H1 (cell line): Measurements from ENCODE around the gene GIGYF2. TPM values are rescaled to one million over a fixed set of nuclear protein-coding genes. Genes with fewer than 3 reads are reported as not detected.
"Not testable (repeated sequence)": the region's sequence is repeated elsewhere in the genome, so short reads cannot be mapped to it uniquely, and the experiment has no call there.

Experiments used
- CTCF ChIA-PET: fragments of 300-600 bp; sonication (Branson Sonifier 250); formaldehyde crosslinking; loops from one replicate; lab custom pipeline; 2021; ENCODE audit not compliant: partially characterized antibody; lab: Charles Lee
- POLR2A ChIA-PET: fragments of 300-600 bp; sonication (Branson Sonifier 250); formaldehyde crosslinking; loops from one replicate; lab custom pipeline; 2021; ENCODE audit warnings: inconsistent platforms; ENCODE audit not compliant: partially characterized antibody; lab: Charles Lee
- DNase-seq, 2 experiments: peaks; one replicate each; pipeline versions ENCODE4 v3.0.0 to v3.0.0-alpha.2; 2010 to 2022; ENCODE audit warnings: low spot score in 2 of 2, low read depth in 1 of 2, mixed read lengths in 1 of 2
- FAIRE-seq: peaks from 2 replicates; lab custom pipeline; 2011; peaks lifted over from hg19 to GRCh38; lab: Jason Lieb, UNC
- H2AFZ ChIP-seq: 2 replicates; pipeline ENCODE4 v1.8.1; 2012; ENCODE audit warnings: low read length, inconsistent platforms
- H2AK5ac ChIP-seq: 2 replicates; pipeline ENCODE4 v1.6.1; 2013; ENCODE audit warnings: low read depth, low read length
- H2BK120ac ChIP-seq: replicated peaks from 2 replicates; pipeline ENCODE3; 2013; ENCODE audit warnings: low read depth, low read length, inconsistent platforms
- H2BK12ac ChIP-seq: 2 replicates; pipeline ENCODE4 v1.6.1; 2013; ENCODE audit warnings: low read depth, low read length
- H2BK15ac ChIP-seq: 2 replicates; pipeline ENCODE4 v1.6.1; 2013; ENCODE audit warnings: low read length
- H2BK20ac ChIP-seq: 2 replicates; pipeline ENCODE4 v1.6.1; 2013; ENCODE audit warnings: low read length
- H2BK5ac ChIP-seq: 2 replicates; pipeline ENCODE4 v1.6.1; 2013; ENCODE audit warnings: low read depth, low read length
- H3K14ac ChIP-seq: 2 replicates; pipeline ENCODE4 v1.6.1; 2013; ENCODE audit warnings: inconsistent platforms; ENCODE audit not compliant: insufficient read length
- H3K18ac ChIP-seq: 2 replicates; pipeline ENCODE4 v1.6.1; 2013; ENCODE audit warnings: low read length; ENCODE audit errors: extremely low read depth
- H3K23ac ChIP-seq: 2 replicates; pipeline ENCODE4 v1.6.1; 2013; ENCODE audit warnings: inconsistent platforms; ENCODE audit not compliant: insufficient read length
- H3K23me2 ChIP-seq: 2 replicates; pipeline ENCODE4 v1.6.1; 2013; ENCODE audit warnings: low read depth, low read length
- H3K27ac ChIP-seq: 2 replicates; pipeline ENCODE4 v1.6.1; 2011; ENCODE audit warnings: low read depth, low read length, inconsistent platforms
- H3K27me3 ChIP-seq, 4 experiments: replicated peaks in 1 of 4; 1 replicate in 1 of 4; 2 replicates in 3 of 4; pipeline versions ENCODE4 v1.6.1 to v1.8.1; 2011 to 2013; ENCODE audit warnings: low read length in 3 of 4, mild to moderate bottlenecking in 3 of 4, inconsistent platforms in 2 of 4, mixed read lengths in 2 of 4, moderate library complexity in 1 of 4; ENCODE audit not compliant: control insufficient read depth in 3 of 4, insufficient read depth in 3 of 4; ENCODE audit errors: extremely low read depth in 1 of 4
- H3K36me3 ChIP-seq, 4 experiments: 2 replicates each; pipeline versions ENCODE4 v1.6.1 to v1.8.1; 2011 to 2013; ENCODE audit warnings: mild to moderate bottlenecking in 4 of 4, low read length in 3 of 4, moderate library complexity in 2 of 4, control low read depth in 1 of 4, inconsistent platforms in 1 of 4; ENCODE audit not compliant: insufficient read depth in 4 of 4, control insufficient read depth in 2 of 4
- H3K4ac ChIP-seq: replicated peaks from 2 replicates; pipeline ENCODE3; 2013; ENCODE audit warnings: low read length, low read depth, mixed read lengths, inconsistent platforms; ENCODE audit not compliant: insufficient read length
- H3K4me1 ChIP-seq, 4 experiments: replicated peaks in 1 of 4; 1 replicate in 1 of 4; 2 replicates in 3 of 4; pipeline versions ENCODE4 v1.6.1 to v1.8.1; 2011 to 2013; ENCODE audit warnings: low read length in 3 of 4, inconsistent platforms in 2 of 4, mixed read lengths in 1 of 4; ENCODE audit not compliant: insufficient read depth in 4 of 4, control insufficient read depth in 3 of 4
- H3K4me2 ChIP-seq, 2 experiments: 2 replicates each; pipeline versions ENCODE4 v1.6.1 to v1.8.1; 2011 to 2013; ENCODE audit warnings: low read depth in 2 of 2, low read length in 2 of 2, control low read depth in 1 of 2, inconsistent platforms in 1 of 2, mild to moderate bottlenecking in 1 of 2; ENCODE audit not compliant: insufficient read depth in 1 of 2
- H3K4me3 ChIP-seq, 4 experiments: fragments of 200-600, 300-600 bp in 1 of 4; sonication (generic), shearing (Covaris generic), sonication (Bioruptor Twin) in 1 of 4; 2 replicates each; pipeline versions ENCODE4 v1.5.1 to v1.8.1; 2011 to 2016; ENCODE audit warnings: low read length in 4 of 4, low read depth in 3 of 4, control low read depth in 2 of 4, inconsistent platforms in 2 of 4, mild to moderate bottlenecking in 2 of 4, mixed read lengths in 1 of 4, moderate library complexity in 1 of 4; ENCODE audit not compliant: insufficient read depth in 2 of 4; ENCODE audit errors: extremely low read depth in 1 of 4
- H3K56ac ChIP-seq: replicated peaks from 2 replicates; pipeline ENCODE3; 2013; ENCODE audit warnings: low read depth, mild to moderate bottlenecking, mixed read lengths, low read length, inconsistent platforms; ENCODE audit not compliant: insufficient read length
- H3K79me1 ChIP-seq: 2 replicates; pipeline ENCODE4 v1.6.1; 2013; ENCODE audit warnings: low read depth, low read length, control low read depth
- H3K79me2 ChIP-seq, 2 experiments: 2 replicates each; pipeline versions ENCODE4 v1.6.1 to v1.8.1; 2012 to 2013; ENCODE audit warnings: low read length in 2 of 2, mild to moderate bottlenecking in 2 of 2, inconsistent platforms in 1 of 2; ENCODE audit not compliant: insufficient read depth in 2 of 2, control insufficient read depth in 1 of 2
- H3K9ac ChIP-seq, 4 experiments: replicated peaks in 1 of 4; 1 replicate in 1 of 4; 2 replicates in 3 of 4; pipeline versions ENCODE4 v1.6.1 to v1.8.1; 2011 to 2013; ENCODE audit warnings: low read depth in 3 of 4, low read length in 3 of 4, control low read depth in 2 of 4, mild to moderate bottlenecking in 2 of 4, moderate library complexity in 2 of 4, inconsistent platforms in 1 of 4; ENCODE audit errors: extremely low read depth in 1 of 4
- H3K9me3 ChIP-seq, 2 experiments: 2 replicates each; pipeline versions ENCODE4 v1.6.1 to v1.8.1; 2012 to 2013; ENCODE audit warnings: mild to moderate bottlenecking in 2 of 2, moderate library complexity in 2 of 2, control low read depth in 1 of 2, inconsistent platforms in 1 of 2, low read depth in 1 of 2, low read length in 1 of 2, mixed read lengths in 1 of 2; ENCODE audit not compliant: insufficient read depth in 2 of 2
- H4K20me1 ChIP-seq, 2 experiments: replicated peaks in 1 of 2; 2 replicates each; pipeline versions ENCODE3 to v1.8.1; 2011 to 2013; ENCODE audit warnings: inconsistent platforms in 2 of 2, low read length in 2 of 2, mild to moderate bottlenecking in 1 of 2; ENCODE audit not compliant: insufficient read depth in 2 of 2, control insufficient read depth in 1 of 2
- H4K5ac ChIP-seq: 2 replicates; pipeline ENCODE4 v1.6.1; 2013; ENCODE audit warnings: low read length, low read depth, mixed read lengths, inconsistent platforms; ENCODE audit not compliant: insufficient read length
- H4K8ac ChIP-seq: 2 replicates; pipeline ENCODE4 v1.8.0; 2013; ENCODE audit warnings: mild to moderate bottlenecking, moderate library complexity, low read length, inconsistent platforms; ENCODE audit not compliant: insufficient read depth; ENCODE audit errors: extremely low read depth
- H4K91ac ChIP-seq: replicated peaks from 2 replicates; pipeline ENCODE3; 2013; ENCODE audit warnings: low read length, mixed read lengths, inconsistent platforms; ENCODE audit not compliant: insufficient read length
- ASH2L ChIP-seq: fragments of 200-600, 300-600 bp; sonication (generic); IDR thresholded peaks from one replicate; pipeline ENCODE4 v1.7.1; 2017; ENCODE audit warnings: low read length
- CBX8 ChIP-seq: fragments of 300-800, 300-1000 bp; sonication (generic); IDR thresholded peaks from 2 replicates; pipeline ENCODE4 v1.7.1; 2016; ENCODE audit warnings: low read depth, low read length, borderline replicate concordance
- CTBP2 ChIP-seq: IDR thresholded peaks from 2 replicates; pipeline ENCODE4 v1.7.0; 2011; ENCODE audit warnings: borderline replicate concordance, mild to moderate bottlenecking, moderate library complexity, mixed read lengths, low read length; ENCODE audit not compliant: insufficient read depth, insufficient read length
- KDM5A ChIP-seq: fragments of 200-600 bp; IDR thresholded peaks from 2 replicates; pipeline ENCODE4 v1.7.1; 2012; ENCODE audit warnings: mild to moderate bottlenecking, low read length, inconsistent platforms, mixed read lengths
- MAFK ChIP-seq: IDR thresholded peaks from 2 replicates; pipeline ENCODE4 v1.6.1; 2012; ENCODE audit warnings: low read depth, mild to moderate bottlenecking, improper control_type of control experiment, low read length
- POLR2A ChIP-seq, 2 experiments: IDR thresholded peaks; 1 replicate in 1 of 2; 2 replicates in 1 of 2; pipeline ENCODE4 v1.6.1; 2011; ENCODE audit warnings: low read depth in 2 of 2, low read length in 2 of 2, mild to moderate bottlenecking in 2 of 2; ENCODE audit errors: control extremely low read depth in 1 of 2
- RAD21 ChIP-seq, 2 experiments: IDR thresholded peaks in 1 of 2; conservative IDR thresholded peaks in 1 of 2; 2 replicates each; pipeline ENCODE4 v1.6.1; 2011; ENCODE audit warnings: low read depth in 2 of 2, low read length in 2 of 2, improper control_type of control experiment in 1 of 2, inconsistent platforms in 1 of 2, mild to moderate bottlenecking in 1 of 2, moderate library complexity in 1 of 2
- SP2 ChIP-seq: IDR thresholded peaks from 2 replicates; pipeline ENCODE4 v1.6.1; 2012; ENCODE audit warnings: mild to moderate bottlenecking, low read length, inconsistent platforms
- SUZ12 ChIP-seq: fragments of 200-600 bp; sonication (generic); IDR thresholded peaks from 2 replicates; pipeline ENCODE4 v1.6.1; 2012; ENCODE audit warnings: mild to moderate bottlenecking, inconsistent platforms, low read length, moderate library complexity, mixed read lengths
- WGBS, 2 experiments: shearing (Covaris generic) in 1 of 2; methylation state at CpG; one replicate each; pipeline versions ENCODE4 v1.1.6 to v1.1.7; 2013 to 2015; ENCODE audit warnings: low lambda C conversion rate in 2 of 2, mixed read lengths in 2 of 2, inconsistent platforms in 1 of 2, low coverage in 1 of 2, missing lambda C conversion rate in 1 of 2; ENCODE audit not compliant: insufficient replicate concordance in 2 of 2, insufficient coverage in 1 of 2, insufficient read length in 1 of 2; ENCODE audit errors: extremely low coverage in 1 of 2, missing lambda C conversion rate in 1 of 2; 5-methylcytosine and 5-hydroxymethylcytosine counted together
- polyA plus RNA-seq, 7 experiments: library from polyadenylated mRNA; depleted of rRNA in 3 of 7; stranded (reverse) in 5 of 7; unstranded in 2 of 7; fragments of >200 nt in 5 of 7; fragments of 200-250 nt in 2 of 7; gene quantifications; 1 replicate in 5 of 7; 2 replicates in 1 of 7; 4 replicates in 1 of 7; pipeline versions ENCODE4 v1.2.1 to v1.2.3, GENCODE V29; 2011 to 2013; ENCODE audit warnings: missing spikeins in 2 of 7, mixed read lengths in 2 of 7
- total RNA-seq: library from RNA; stranded (reverse); fragmentation: NEBNext Ultra II Directional; extraction: Animal tissue kit (Norgen Biotek cat#: 25700); gene quantifications from 2 replicates; pipeline ENCODE4 v1.2.1, GENCODE V29; 2021
- TF ChIP-seq, protein P1 (sequence below): IDR thresholded peaks from 2 replicates; pipeline ENCODE4 v1.6.1; 2012; ENCODE audit warnings: low read length, inconsistent platforms

GIGYF2 gene
- total and polyA plus RNA-seq, 2 of the 8 experiments (the other 6 are each of a cell fraction or from before 2014, with no cell fraction given), result 22.3 to 62.0 TPM

DNA sequence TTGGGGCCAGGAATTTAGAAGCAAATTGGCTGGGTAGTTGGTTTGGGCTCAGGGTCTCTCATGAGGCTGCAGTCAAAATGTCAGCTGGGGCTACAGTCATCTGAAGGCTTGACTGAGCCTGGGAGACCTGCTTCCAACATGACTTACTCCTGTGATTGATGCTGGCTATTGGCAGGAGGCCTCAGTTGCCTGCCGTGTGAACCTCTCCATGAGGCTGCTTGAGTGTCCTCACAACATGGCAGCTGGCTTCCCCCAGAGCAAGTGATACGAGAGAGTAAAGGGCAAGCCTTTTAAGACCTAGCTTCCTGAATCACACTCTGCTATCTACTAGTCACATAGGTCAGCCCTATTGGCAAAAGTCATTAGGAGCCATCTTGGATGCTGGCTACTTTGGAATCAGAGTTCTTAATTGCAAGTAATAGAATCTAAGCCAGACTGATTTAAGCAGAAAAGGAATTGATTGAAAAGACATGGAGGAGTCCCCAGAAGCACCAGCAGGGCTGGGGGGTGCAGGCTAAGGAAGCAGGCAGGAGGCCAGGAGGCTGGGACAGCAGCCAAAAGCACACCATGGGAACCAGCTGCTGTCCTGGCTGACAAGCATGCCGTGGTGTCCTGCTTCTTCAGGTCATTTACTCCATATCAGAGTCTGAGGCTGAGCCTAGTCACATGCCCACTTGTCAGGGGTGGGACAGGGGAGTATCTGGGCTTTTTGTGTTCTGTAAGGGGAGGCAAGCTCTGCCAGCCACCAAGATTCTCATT lies 7.8 kb upstream of the GIGYF2 start (continued):
- TF ChIP-seq, protein P1, sequence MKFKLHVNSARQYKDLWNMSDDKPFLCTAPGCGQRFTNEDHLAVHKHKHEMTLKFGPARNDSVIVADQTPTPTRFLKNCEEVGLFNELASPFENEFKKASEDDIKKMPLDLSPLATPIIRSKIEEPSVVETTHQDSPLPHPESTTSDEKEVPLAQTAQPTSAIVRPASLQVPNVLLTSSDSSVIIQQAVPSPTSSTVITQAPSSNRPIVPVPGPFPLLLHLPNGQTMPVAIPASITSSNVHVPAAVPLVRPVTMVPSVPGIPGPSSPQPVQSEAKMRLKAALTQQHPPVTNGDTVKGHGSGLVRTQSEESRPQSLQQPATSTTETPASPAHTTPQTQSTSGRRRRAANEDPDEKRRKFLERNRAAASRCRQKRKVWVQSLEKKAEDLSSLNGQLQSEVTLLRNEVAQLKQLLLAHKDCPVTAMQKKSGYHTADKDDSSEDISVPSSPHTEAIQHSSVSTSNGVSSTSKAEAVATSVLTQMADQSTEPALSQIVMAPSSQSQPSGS, result no peak
- TF ChIP-seq SP2, result no peak
- TF ChIP-seq MAFK, result no peak
- TF ChIP-seq CBX8, result no peak
- TF ChIP-seq SUZ12, result no peak
- no peak for TF ChIP-seq POLR2A (IDR thresholded peaks at IDR 0.05; ENCODE audit: control extremely low read depth in 1 of 2, low read depth in 2 of 2, low read length in 2 of 2)
- no peak for TF ChIP-seq CTBP2
- no peak for TF ChIP-seq ASH2L
- TF ChIP-seq KDM5A, result no peak
- TF ChIP-seq RAD21 (IDR thresholded peaks at IDR 0.05 in 1 of 2, conservative IDR thresholded peaks at IDR 0.05 in 1 of 2; ENCODE audit: low read depth in 2 of 2, low read length in 2 of 2), result no peak

DNA sequence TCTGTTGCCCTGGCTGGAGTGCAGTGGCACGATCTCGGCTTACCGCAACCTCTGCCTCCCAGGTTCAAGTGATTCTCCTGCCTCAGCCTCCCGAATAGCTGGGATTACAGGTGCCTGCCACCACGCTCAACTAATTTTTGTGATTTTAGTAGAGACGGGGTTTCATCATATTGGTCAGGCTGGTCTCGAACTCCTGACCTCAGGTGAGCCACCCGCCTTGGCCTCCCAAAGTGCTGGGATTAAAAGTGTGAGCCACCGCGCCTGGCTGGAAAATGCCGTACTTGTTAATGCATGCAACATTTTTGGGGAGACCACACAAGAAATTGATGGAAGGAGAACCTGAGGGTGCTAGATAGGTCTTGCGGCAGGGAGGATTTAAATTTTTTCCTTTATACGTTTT lies 6.0 kb upstream of the GIGYF2 start:
- H2BK20ac ChIP-seq, H3K4me2 ChIP-seq, FAIRE-seq, H4K8ac ChIP-seq, H3K79me1 ChIP-seq, H3K27ac ChIP-seq, H4K5ac ChIP-seq, H3K36me3 ChIP-seq, H3K4me1 ChIP-seq, H3K14ac ChIP-seq, H2AK5ac ChIP-seq, H4K91ac ChIP-seq, POLR2A ChIA-PET, H2BK120ac ChIP-seq, H3K23me2 ChIP-seq, H3K18ac ChIP-seq, H3K9me3 ChIP-seq, H3K23ac ChIP-seq, H2AFZ ChIP-seq, H3K27me3 ChIP-seq, H2BK5ac ChIP-seq, H4K20me1 ChIP-seq, H3K56ac ChIP-seq, H3K4me3 ChIP-seq, H2BK15ac ChIP-seq, H3K79me2 ChIP-seq, H3K4ac ChIP-seq, H3K9ac ChIP-seq, DNase-seq, H2BK12ac ChIP-seq: not testable (repeated sequence)
- 94% methylated on average over 10 of the region's 13 CpGs; no CpG with 5 or more reads in 1 of the 2 experiments for WGBS, 2 experiments
- CTCF ChIA-PET, result interaction anchor here (0.6 to 0.7 kb wide), 2 partner anchors 10 to 306 kb away, joined by 3 read pairs; no protein-coding TSS in a partner anchor
